Activated naive CD8-positive, alpha-beta T cell treated with anti-CD3 and anti-CD28 coated beads, Interleukin-2, amount 50 U/mL, for 24 hours (primary cell): ENCODE measurements around the gene CYTH3.

ENCODE experiments used
- ATAC-seq: fragments of 150-1000 bp; cut with Tn5 transposase; one replicate; pipeline ENCODE4 v1.10.0; 2021
- DNase-seq: peaks from one replicate; pipeline ENCODE4 v3.0.0; 2021
- H3K27ac Mint-ChIP-seq: one replicate; pipeline ENCODE4 v1.8.0; 2021; ENCODE audit warnings: mild to moderate bottlenecking, mixed read lengths
- H3K27me3 Mint-ChIP-seq: one replicate; pipeline ENCODE4 v1.8.0; 2021; ENCODE audit warnings: mixed read lengths
- H3K36me3 Mint-ChIP-seq: one replicate; pipeline ENCODE4 v1.8.0; 2021; ENCODE audit warnings: low read depth, mixed read lengths
- H3K4me1 Mint-ChIP-seq: one replicate; pipeline ENCODE4 v1.8.0; 2021; ENCODE audit warnings: mixed read lengths
- H3K4me3 Mint-ChIP-seq: one replicate; pipeline ENCODE4 v1.8.0; 2021; ENCODE audit warnings: mild to moderate bottlenecking, moderate library complexity, mixed read lengths
- H3K9me3 Mint-ChIP-seq: one replicate; pipeline ENCODE4 v1.8.0; 2021; ENCODE audit warnings: mixed read lengths

Gene CYTH3

DNA sequence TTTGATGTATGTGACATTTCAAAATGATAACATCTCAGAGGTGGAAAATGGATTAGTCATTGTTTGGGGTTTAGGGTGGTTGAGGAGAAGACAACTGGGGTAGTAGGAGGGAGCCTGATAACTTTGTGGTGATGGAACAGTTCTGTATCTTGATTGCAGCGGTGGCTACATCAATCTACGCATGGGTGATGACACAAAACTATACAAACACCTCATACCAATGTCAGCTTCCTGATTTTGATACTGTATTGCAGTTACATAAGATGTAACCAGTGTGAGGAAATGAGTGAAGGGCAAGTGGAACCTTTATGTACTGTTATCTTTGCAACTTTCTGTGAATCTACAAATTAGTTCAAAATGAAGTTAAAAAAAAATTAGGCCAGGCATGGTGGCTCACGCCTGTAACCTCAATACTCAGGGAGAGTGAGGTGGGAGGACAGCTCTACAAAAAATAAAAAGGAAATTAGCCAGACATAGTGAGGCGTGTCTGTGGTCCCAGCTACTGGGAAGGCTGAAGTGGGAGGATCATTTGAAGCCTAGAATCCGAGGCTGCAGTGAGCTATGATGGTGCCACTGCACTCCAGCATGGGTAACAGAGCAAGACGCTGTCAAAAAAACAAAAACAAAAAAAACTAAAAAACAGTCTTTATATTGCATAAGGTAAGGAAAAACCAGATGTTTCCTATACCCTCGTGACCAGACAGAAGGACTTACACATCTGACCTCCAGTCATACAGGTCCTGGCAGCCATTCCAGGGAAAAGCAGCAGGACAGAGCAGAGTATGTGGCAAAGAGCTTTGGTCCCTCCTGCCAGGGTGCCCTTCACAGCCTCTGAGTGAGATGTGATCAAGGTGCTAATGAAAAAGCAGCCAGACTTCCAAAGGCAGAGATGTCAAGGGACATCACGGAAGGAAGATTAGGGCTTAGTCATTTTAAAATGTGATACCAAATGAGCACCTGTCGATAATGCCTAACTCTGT, 50.8 kb downstream of the CYTH3 start:
- Mint-ChIP-seq H3K4me1 (peaks cover 23% of the 10 kb centered on the region), H3K4me3 (peak overlapping the region; percentile 38), H3K27ac (peak overlapping the region; percentile 73), H3K36me3 (no peaks in the 10 kb centered on the region), H3K9me3 (no peaks in the 10 kb centered on the region), H3K27me3 (peaks cover 16% of the 10 kb centered on the region)
- DNase-seq (peak; percentile 23), ATAC-seq (peak; percentile 99)

DNA sequence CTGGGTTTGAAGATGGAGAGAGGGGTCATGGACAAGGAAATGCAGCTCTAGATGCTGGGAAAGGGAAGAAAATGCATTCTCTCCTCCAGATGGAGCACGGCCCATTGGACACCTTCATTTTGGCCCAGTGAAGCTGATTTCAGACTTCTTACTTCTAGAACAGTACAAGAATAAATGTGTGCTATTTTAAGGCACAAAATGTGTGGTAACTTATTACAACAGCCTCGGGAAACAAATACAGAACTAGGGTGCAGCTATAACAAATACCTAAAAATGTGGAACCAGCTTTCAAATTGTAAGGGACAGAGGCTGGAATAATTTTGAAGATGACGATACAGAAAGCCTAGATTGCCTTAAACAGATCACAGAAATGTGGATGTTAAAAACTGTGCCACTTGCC, 54.1 kb downstream of the CYTH3 start:
- Mint-ChIP-seq H3K27me3 (peaks cover 12% of the 10 kb centered on the region), H3K9me3 (peaks cover 5% of the 10 kb centered on the region), H3K4me3 (no peak overlapping the region), H3K4me1 (peaks cover 21% of the 10 kb centered on the region), H3K27ac (no peak overlapping the region), H3K36me3 (no peaks in the 10 kb centered on the region)
- DNase-seq = no peak
- no peak for ATAC-seq

DNA sequence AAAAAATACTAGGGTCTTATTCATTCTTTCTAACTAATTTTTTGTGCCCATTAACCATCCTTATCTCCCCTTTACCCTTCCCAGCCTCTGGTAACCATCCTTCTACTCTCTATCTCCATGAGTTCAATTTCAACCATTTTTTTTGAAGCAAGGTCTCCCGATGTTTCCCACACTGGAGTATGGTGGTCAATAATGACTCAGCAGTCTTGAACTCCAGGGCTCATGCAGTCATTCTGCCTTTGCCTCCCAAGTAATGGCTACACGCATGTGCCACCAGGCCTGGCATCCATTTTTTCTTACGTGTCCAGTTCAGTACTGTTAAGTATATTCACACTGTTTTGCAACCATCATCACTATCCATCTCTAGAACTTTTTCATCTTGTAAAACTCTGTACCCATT, 60.4 kb downstream of the CYTH3 start:
- H3K27me3 Mint-ChIP-seq = peaks cover 7% of the 10 kb centered on the region
- H3K27ac Mint-ChIP-seq = no peak overlapping the region
- no peak for ATAC-seq
- H3K9me3 Mint-ChIP-seq = peaks cover 5% of the 10 kb centered on the region
- no peak overlapping the region for H3K4me3 Mint-ChIP-seq
- H3K4me1 Mint-ChIP-seq = no peaks in the 10 kb centered on the region
- DNase-seq = no peak
- H3K36me3 Mint-ChIP-seq = no peaks in the 10 kb centered on the region

DNA sequence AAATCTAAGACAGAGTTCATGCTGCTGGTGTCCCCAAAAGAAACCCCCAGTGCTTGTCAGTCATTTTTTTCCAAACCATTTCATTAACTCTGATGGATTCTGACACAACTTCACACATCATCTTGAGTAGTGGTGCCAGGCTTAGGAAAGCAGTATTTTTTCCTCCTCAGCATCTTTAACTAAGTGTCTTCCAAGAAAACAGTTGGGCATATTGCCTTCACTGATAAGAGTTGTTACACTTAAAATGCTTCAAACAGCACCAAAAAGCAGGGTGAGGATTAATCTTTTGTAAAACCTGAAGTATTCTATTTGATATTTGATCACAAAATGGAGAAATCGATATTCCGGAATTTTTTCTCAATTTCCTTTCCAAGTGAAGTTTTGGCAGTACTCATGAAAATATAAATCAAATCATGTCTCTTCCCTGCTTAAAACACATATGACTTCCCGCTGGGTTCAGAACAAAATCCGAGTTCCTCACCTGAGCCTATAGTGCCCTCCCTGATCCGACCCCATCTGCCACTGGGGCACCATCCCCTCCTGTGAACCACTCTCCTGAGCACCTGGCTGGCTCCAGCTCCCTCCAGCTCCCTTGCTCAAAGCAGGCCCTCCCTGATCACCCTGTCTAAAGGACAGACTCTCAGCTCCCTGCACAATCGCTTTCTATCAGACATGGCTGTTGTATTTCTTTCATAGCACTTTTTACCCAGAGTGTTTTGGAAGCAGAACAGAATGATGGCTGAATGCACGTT, 61.6 kb downstream of the CYTH3 start:
- Mint-ChIP-seq H3K4me1 (no peaks in the 10 kb centered on the region), H3K9me3 (peaks cover 4% of the 10 kb centered on the region), H3K27me3 (peaks cover 7% of the 10 kb centered on the region), H3K4me3 (no peak overlapping the region), H3K27ac (no peak overlapping the region), H3K36me3 (no peaks in the 10 kb centered on the region)
- ATAC-seq (no peak), DNase-seq (no peak)

DNA sequence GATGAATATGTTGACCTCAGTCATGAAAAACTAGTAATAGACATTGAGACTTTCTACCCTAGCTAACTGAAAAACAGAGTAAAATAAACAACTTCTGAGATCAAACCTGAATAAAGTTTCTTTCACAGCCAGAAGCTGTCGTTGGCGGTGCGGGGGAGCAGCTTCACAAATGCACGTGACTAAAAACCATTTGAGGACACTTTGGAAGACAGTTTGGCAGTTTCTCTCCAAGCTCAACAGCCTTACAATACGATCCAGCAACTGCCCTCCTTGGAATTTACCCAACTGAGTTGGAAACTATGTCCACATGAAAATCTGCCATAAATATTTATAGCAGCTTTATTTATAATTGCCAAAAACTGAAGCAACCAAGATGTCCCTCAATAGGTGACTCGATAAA, 63.1 kb downstream of the CYTH3 start:
- ATAC-seq = no peak
- H3K4me3 Mint-ChIP-seq = no peak overlapping the region

DNA sequence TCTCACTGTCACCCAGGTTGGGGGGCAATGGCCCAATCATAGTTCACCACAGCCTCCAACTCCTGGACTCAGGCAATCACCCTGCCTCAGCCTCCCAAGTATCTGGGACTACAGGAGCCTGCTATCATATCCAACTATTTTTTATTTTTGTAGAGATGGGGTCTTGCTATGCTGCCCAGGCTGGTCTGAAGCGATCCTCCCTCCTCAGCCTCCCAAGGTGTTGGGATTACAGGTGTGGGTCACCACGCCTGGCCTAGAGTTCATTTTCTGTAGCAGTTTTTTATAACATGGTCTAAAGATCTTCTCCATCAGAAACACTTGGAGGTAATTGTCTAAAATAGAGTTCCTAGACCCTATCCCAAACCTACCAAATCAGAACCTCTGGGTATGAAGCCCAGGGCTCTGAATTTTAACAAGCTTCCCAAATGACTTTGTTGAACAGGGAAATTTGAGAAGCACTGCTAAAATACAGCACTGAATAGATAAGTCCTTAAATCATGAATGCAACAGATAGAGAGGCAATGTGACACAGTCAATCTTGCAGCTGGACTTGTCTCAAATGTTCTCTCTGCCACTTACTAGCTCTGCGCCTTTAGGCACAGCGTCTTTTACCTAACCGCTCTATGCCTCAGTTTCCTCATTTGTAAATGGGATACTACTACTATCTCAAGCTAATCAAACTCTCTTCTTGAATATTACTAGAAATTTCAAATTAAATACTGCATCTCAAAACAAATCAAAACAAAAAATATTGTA, 63.7 kb downstream of the CYTH3 start:
- Mint-ChIP-seq H3K4me3 (no peak overlapping the region), H3K36me3 (no peaks in the 10 kb centered on the region), H3K9me3 (no peaks in the 10 kb centered on the region), H3K27me3 (peaks cover 7% of the 10 kb centered on the region), H3K4me1 (no peaks in the 10 kb centered on the region), H3K27ac (no peak overlapping the region)
- no peak for ATAC-seq
- DNase-seq = no peak

More for the DNA sequence above, 63.1 kb downstream of the CYTH3 start:
- Mint-ChIP-seq H3K27me3 (peaks cover 7% of the 10 kb centered on the region), H3K9me3 (no peaks in the 10 kb centered on the region), H3K4me1 (no peaks in the 10 kb centered on the region), H3K36me3 (no peaks in the 10 kb centered on the region), H3K27ac (no peak overlapping the region)
- no peak for DNase-seq

DNA sequence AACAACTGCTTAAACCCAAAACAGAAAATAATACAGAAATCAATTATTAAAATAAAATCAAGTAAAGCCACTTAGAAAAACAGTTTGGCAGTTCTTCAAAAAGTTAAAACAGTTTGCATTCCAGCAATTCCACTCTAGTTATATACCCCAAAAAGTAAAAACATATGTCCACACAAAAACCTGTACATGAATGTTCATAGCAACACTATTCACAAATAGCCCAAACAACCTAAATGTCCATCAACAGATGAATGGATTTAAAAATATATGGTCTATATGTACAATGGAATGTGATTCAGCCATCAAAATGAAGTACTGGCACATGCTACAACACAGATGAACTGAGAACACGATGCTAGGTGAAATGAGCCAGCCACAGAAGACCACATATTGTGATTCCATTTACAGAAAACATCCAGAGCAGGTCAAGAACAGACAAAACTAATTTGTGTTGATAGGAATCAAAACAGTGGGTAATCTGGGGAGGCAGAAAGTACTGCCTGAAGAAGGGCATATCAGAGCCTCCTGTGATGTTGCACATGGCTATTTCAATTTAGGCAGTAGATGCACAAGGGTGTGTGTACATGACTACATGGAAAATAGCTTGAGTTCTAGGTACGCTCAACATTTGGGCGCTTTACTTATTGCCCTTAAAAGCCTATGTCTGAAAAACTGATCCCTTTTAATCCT, 66.3 kb downstream of the CYTH3 start:
- peaks cover 2% of the 10 kb centered on the region for H3K27me3 Mint-ChIP-seq
- ATAC-seq = no peak
- no peaks in the 10 kb centered on the region for H3K9me3 Mint-ChIP-seq
- no peaks in the 10 kb centered on the region for H3K36me3 Mint-ChIP-seq
- no peak overlapping the region for H3K4me3 Mint-ChIP-seq
- H3K4me1 Mint-ChIP-seq = no peaks in the 10 kb centered on the region
- no peak overlapping the region for H3K27ac Mint-ChIP-seq
- DNase-seq = no peak

DNA sequence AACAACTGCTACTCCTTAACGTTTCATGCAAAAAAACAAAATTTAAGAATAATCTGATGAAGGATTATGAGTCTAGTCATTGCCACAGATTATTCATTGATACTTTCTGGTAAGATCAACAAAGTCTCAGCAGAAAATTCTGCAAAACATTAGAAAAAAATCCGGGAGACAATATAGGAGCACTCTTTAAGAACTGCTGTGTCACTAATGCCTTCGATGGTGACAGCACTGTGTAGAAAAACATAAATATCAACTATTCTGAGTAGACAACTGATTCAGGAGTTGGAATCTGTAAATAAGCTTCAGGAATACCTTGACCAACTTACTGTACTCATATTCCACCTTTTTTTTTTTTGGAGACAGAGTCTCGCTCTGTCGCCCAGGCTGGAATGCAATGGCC, 69.0 kb downstream of the CYTH3 start:
- Mint-ChIP-seq H3K36me3 (no peaks in the 10 kb centered on the region), H3K27ac (no peak overlapping the region), H3K4me3 (no peak overlapping the region), H3K9me3 (no peaks in the 10 kb centered on the region), H3K27me3 (no peaks in the 10 kb centered on the region), H3K4me1 (no peaks in the 10 kb centered on the region)
- ATAC-seq (no peak), DNase-seq (no peak)

DNA sequence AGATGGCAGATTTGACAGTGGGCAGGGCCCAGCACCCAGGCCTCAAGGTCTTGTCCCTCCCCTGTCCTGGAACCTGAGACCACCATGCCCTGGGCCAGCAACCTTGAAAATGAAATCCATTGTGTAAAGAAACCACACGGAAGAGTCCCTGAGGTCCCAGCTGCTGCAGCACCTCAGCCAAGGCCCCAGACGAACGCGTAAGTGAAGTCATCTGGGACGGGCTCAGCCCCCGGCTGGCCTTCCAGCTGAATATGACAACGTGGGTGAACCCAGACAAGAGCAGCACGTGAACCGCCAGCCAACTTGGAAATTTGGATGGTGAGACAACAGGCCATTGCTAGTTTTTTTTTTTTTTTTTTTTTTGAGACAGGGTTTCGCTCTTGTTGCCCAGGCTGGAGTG, 70.3 kb downstream of the CYTH3 start:
- Mint-ChIP-seq H3K9me3 (no peaks in the 10 kb centered on the region), H3K27ac (no peak overlapping the region), H3K4me3 (no peak overlapping the region), H3K4me1 (no peaks in the 10 kb centered on the region), H3K27me3 (no peaks in the 10 kb centered on the region), H3K36me3 (no peaks in the 10 kb centered on the region)
- DNase-seq = no peak
- ATAC-seq = no peak

DNA sequence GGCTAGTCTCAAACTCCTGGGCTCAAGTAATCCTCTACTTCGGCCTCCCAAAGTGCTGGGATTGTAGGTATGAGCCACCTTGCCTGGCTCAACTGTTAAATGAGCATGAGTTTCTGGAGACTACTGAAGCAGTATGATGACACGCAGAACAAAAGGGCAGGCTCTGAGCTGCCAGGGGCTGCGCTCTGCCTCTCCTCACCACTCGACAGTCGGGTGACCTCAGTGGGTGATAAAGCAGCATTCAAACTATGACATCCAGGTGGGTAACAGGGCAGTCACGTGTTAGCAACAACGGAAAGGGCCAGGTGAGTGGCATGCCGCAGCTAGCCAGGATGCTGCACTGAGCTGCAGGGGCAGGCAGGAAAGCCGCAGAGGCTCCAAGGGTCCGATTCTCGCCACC, 71.5 kb downstream of the CYTH3 start:
- H3K4me3 Mint-ChIP-seq = no peak overlapping the region
- H3K9me3 Mint-ChIP-seq = no peaks in the 10 kb centered on the region

DNA sequence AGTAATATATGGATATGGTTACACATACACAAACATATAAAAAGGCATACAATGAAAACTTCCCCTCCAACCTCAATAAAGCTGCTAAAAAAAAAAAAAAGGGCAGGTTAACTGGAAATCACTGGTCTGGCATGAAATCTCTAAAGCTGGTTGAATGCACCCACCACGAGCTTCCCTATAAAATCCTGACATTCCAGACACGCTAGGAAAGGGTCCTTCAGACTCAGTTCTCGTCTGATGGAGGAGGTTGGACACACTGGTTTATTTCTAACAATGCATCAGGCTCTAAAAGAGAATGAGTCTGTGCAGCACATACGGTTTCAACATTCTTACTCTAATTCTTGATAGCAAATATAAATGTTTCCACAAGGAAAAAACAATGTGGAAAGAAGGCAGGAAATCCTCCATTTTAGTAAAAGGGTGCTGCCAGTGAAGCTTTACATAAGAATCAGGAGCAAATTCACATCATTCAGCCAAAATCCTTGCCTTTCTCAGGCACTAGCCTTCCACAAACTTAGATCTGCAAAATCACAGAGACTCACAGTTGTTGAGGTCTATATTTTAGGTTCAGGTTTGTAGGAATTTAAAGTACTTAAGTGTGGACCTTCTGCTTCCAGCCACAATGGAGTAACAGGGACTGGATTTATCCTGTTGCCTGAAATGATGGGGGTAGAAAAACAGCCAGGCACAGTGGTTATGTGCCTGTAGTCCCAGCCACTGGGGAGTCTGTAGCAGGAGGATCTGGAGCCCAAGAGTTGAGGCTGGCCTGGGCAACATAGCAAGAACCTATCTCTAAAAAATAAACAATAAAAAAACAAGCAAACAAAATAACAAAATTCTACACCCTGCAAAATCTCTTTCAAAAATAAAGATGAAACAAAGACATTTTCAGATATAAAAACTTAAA, 73.5 kb downstream of the CYTH3 start:
- DNase-seq (no peak), ATAC-seq (no peak)
- H3K27ac Mint-ChIP-seq = no peak overlapping the region
- no peak overlapping the region for H3K4me3 Mint-ChIP-seq
- no peaks in the 10 kb centered on the region for H3K9me3 Mint-ChIP-seq
- H3K27me3 Mint-ChIP-seq = no peaks in the 10 kb centered on the region
- no peaks in the 10 kb centered on the region for H3K4me1 Mint-ChIP-seq
- no peaks in the 10 kb centered on the region for H3K36me3 Mint-ChIP-seq

More for the DNA sequence above, 71.5 kb downstream of the CYTH3 start:
- DNase-seq (no peak), ATAC-seq (no peak)
- Mint-ChIP-seq H3K27ac (no peak overlapping the region), H3K36me3 (no peaks in the 10 kb centered on the region), H3K4me1 (no peaks in the 10 kb centered on the region), H3K27me3 (no peaks in the 10 kb centered on the region)

DNA sequence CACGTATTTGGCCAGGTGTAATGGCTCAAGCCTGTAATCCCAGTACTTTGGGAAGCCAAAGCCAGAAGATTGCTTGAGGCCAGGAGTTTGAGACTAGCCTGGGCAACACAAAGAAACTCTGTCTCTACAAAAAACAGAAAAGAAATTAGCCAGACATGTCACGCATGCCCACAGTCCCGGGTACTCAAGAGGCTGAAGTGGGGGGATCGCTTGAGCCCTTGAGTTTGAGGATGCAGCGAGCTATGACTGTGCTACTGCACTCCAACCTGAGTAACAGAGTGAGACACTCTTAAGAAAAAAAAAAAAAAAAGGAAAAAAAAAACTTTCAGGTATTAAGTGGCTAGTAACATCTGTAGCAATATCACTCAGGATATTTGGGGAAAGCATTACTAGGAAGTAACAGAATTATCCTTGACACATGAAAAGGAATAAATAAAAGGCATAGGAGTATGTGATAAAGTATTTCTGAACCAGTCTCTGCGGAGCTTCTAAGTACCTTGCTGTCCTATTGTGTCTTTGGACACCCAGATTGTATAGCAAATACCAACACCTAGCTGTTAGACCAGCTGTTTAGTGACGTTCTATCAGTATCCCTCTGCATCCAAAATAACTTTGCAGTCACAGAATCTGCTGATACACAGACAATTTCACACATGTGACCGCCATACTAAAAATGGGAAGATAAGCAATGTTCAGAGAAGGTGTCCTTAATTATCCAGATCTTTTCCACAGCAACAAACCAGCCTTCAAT, 74.4 kb downstream of the CYTH3 start:
- Mint-ChIP-seq H3K36me3 (no peaks in the 10 kb centered on the region), H3K27me3 (no peaks in the 10 kb centered on the region)

DNA sequence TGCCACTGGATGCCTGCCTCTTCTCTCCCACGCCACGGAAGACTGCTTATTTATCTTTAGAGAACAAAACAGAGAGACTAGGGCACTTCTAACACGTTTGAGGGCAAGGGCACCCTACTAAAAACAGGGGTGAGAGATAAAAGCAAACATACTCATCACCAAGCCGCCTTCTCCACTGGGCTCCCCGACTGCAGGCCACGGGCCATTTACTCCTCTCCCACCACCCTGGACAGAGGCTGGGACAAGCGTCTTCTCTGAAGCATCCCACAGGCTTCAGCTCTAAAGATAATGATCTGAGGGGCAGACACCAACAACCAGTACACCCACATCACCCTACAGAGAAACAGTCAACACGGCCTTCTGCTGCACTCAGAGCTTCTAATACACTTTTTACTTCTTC, 78.7 kb downstream of the CYTH3 start:
- ATAC-seq (no peak), DNase-seq (no peak)
- no peaks in the 10 kb centered on the region for H3K27me3 Mint-ChIP-seq
- H3K4me3 Mint-ChIP-seq = no peak overlapping the region
- H3K36me3 Mint-ChIP-seq = peaks cover 2% of the 10 kb centered on the region
- H3K4me1 Mint-ChIP-seq = no peaks in the 10 kb centered on the region
- no peaks in the 10 kb centered on the region for H3K9me3 Mint-ChIP-seq
- H3K27ac Mint-ChIP-seq = no peak overlapping the region

More for the DNA sequence above, 74.4 kb downstream of the CYTH3 start:
- ATAC-seq = no peak
- Mint-ChIP-seq H3K27ac (no peak overlapping the region), H3K4me3 (no peak overlapping the region), H3K9me3 (no peaks in the 10 kb centered on the region), H3K4me1 (no peaks in the 10 kb centered on the region)
- DNase-seq = no peak
